WTC11 (cell line): ENCODE data around the gene PRKACB. TPM values are rescaled to one million over a fixed set of nuclear protein-coding genes. Genes with fewer than 3 reads are reported as not detected.

Experiments
- ATAC-seq: fragments of 200-7000 bp; cut with Tn5 transposase; 2 replicates; pipeline ENCODE4 v1.10.0; 2021; ENCODE audit warnings: mild to moderate bottlenecking, moderate library complexity
- CTCF ChIA-PET: fragments of 300-600 bp; sonication (Branson Sonifier 250); formaldehyde crosslinking; loops from one replicate; lab custom pipeline; 2021; ENCODE audit warnings: antibody characterized with exemption; lab: Charles Lee
- POLR2A ChIA-PET: fragments of 350-600 bp; sonication (Branson Sonifier 250); formaldehyde crosslinking; loops from one replicate; lab custom pipeline; 2021; ENCODE audit warnings: antibody characterized with exemption; lab: Charles Lee
- DNase-seq: peaks from one replicate; pipeline ENCODE4 v3.0.0; 2021; ENCODE audit warnings: low spot score
- H3K27ac Mint-ChIP-seq: 2 replicates; pipeline ENCODE4 v1.8.0; 2021; ENCODE audit warnings: mixed read lengths
- H3K27me3 Mint-ChIP-seq: 2 replicates; pipeline ENCODE4 v1.8.0; 2021; ENCODE audit warnings: low read depth, mild to moderate bottlenecking, moderate library complexity, mixed read lengths
- H3K36me3 Mint-ChIP-seq: 2 replicates; pipeline ENCODE4 v1.8.0; 2021; ENCODE audit warnings: mixed read lengths
- H3K4me1 Mint-ChIP-seq: 2 replicates; pipeline ENCODE4 v1.8.0; 2022; ENCODE audit warnings: mixed read lengths
- H3K4me3 Mint-ChIP-seq: 2 replicates; pipeline ENCODE4 v1.8.0; 2021; ENCODE audit warnings: mild to moderate bottlenecking, moderate library complexity, mixed read lengths
- H3K9me3 Mint-ChIP-seq: 2 replicates; pipeline ENCODE4 v1.8.0; 2021; ENCODE audit warnings: mixed read lengths
- CBFB ChIP-seq: sonication (generic); formaldehyde crosslinking; IDR thresholded peaks from 2 replicates; pipeline ENCODE4 v1.8.1; 2022; ENCODE audit warnings: mild to moderate bottlenecking, low read depth, missing genetic modification reagents
- CDX4 ChIP-seq: fragments of 250-450 bp; sonication (Bioruptor Pico); IDR thresholded peaks from 2 replicates; pipeline ENCODE4 v1.9.0; 2021; ENCODE audit warnings: moderate library complexity, mild to moderate bottlenecking, inconsistent platforms, borderline replicate concordance
- E2F4 ChIP-seq: sonication (generic); formaldehyde crosslinking; IDR thresholded peaks from 2 replicates; pipeline ENCODE4 v1.8.1; 2022; ENCODE audit warnings: low read depth, mild to moderate bottlenecking, moderate library complexity, missing genetic modification reagents, borderline replicate concordance
- FOXJ3 ChIP-seq: sonication (generic); formaldehyde crosslinking; IDR thresholded peaks from 2 replicates; pipeline ENCODE4 v1.9.0; 2021; ENCODE audit warnings: missing genetic modification reagents, mild to moderate bottlenecking, borderline replicate concordance
- JUN ChIP-seq: sonication (generic); formaldehyde crosslinking; IDR thresholded peaks from 2 replicates; pipeline ENCODE4 v1.8.0; 2023; ENCODE audit warnings: mild to moderate bottlenecking, missing genetic modification reagents
- NFE2L1 ChIP-seq: sonication (generic); formaldehyde crosslinking; IDR thresholded peaks from 2 replicates; pipeline ENCODE4 v1.8.1; 2023; ENCODE audit warnings: missing genetic modification reagents
- NR3C1 ChIP-seq: sonication (generic); formaldehyde crosslinking; conservative IDR thresholded peaks from 2 replicates; pipeline ENCODE4 v1.8.1; 2023; ENCODE audit warnings: low read depth, mild to moderate bottlenecking, missing genetic modification reagents
- PREB ChIP-seq: sonication (generic); formaldehyde crosslinking; IDR thresholded peaks from 2 replicates; pipeline ENCODE4 v1.8.1; 2022; ENCODE audit warnings: mild to moderate bottlenecking, missing genetic modification reagents, moderate library complexity, borderline replicate concordance
- RORB ChIP-seq: fragments of 250-450 bp; sonication (Bioruptor Pico); IDR thresholded peaks from 2 replicates; pipeline ENCODE4 v1.9.0; 2021; ENCODE audit warnings: mild to moderate bottlenecking
- TEAD4 ChIP-seq: sonication (generic); formaldehyde crosslinking; IDR thresholded peaks from 2 replicates; pipeline ENCODE4 v1.8.0; 2022; ENCODE audit warnings: mild to moderate bottlenecking, missing genetic modification reagents
- TP53 ChIP-seq: sonication (generic); formaldehyde crosslinking; IDR thresholded peaks from 2 replicates; pipeline ENCODE4 v1.8.1; 2023; ENCODE audit warnings: mild to moderate bottlenecking, missing genetic modification reagents
- ZBTB21 ChIP-seq: sonication (generic); formaldehyde crosslinking; IDR thresholded peaks from 2 replicates; pipeline ENCODE4 v1.8.1; 2023; ENCODE audit warnings: mild to moderate bottlenecking, missing genetic modification reagents, borderline replicate concordance
- ZNF416 ChIP-seq: fragments of 250-450 bp; sonication (Bioruptor Pico); IDR thresholded peaks from 2 replicates; pipeline ENCODE4 v1.9.0; 2021; ENCODE audit warnings: mild to moderate bottlenecking, inconsistent platforms
- ZNF423 ChIP-seq: fragments of 250-450 bp; sonication (Bioruptor Pico); IDR thresholded peaks from 2 replicates; pipeline ENCODE4 v2.1.2; 2022; ENCODE audit warnings: mild to moderate bottlenecking, moderate library complexity
- ZNF671 ChIP-seq: fragments of 250-450 bp; sonication (Bioruptor Pico); IDR thresholded peaks from 2 replicates; pipeline ENCODE4 v1.8.0; 2021; ENCODE audit warnings: mild to moderate bottlenecking
- total RNA-seq: library from RNA; stranded (reverse); gene quantifications from 3 replicates; pipeline ENCODE4 v1.2.3, GENCODE V29; 2021
- TF ChIP-seq, protein P1 (sequence below): sonication (generic); formaldehyde crosslinking; IDR thresholded peaks from 2 replicates; pipeline ENCODE4 v1.8.0; 2022; ENCODE audit warnings: mild to moderate bottlenecking, missing genetic modification reagents
- TF ChIP-seq, protein P2 (sequence below): sonication (generic); formaldehyde crosslinking; IDR thresholded peaks from 2 replicates; pipeline ENCODE4 v1.8.1; 2023; ENCODE audit warnings: mild to moderate bottlenecking, missing genetic modification reagents
- TF ChIP-seq, protein P3 (sequence below): fragments of 250-450 bp; sonication (Bioruptor Pico); IDR thresholded peaks from 2 replicates; pipeline ENCODE4 v1.9.0; 2021; ENCODE audit warnings: mild to moderate bottlenecking

Gene PRKACB
- total RNA-seq, 1 experiment from 2014 or later = 18.4 TPM

DNA sequence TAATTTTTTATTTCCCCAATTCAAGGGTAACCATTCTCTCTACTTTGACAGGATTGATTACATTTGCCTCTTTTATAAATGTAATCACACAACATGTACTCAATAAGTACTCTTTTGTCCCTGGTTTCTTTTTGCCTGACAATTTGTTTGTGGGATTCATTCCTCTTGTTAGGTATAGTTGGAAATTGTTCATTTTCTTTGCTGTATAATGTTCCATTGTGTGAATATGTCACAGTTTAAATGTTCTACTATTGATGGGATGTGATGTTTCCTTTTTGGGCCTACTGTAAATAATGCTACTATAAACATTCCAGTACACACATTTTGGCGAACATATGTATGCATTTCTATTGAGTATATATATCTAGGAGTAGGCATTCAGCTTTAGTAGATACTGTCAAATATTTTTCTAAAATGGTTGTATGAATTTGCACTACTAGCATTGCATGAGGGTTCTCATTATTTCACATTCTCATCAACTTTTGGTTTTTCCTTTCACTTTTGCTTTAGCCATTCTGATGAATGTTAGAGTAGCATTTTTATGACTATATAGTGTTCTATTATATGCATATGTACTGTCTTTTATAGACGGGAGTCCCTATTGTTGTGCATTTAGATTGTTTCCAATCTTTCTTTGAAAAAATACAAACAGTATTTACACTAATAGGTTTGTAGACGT is 35.0 kb upstream of the PRKACB start (continued):
- TF ChIP-seq, protein P1, sequence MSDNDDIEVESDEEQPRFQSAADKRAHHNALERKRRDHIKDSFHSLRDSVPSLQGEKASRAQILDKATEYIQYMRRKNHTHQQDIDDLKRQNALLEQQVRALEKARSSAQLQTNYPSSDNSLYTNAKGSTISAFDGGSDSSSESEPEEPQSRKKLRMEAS = no peak

DNA sequence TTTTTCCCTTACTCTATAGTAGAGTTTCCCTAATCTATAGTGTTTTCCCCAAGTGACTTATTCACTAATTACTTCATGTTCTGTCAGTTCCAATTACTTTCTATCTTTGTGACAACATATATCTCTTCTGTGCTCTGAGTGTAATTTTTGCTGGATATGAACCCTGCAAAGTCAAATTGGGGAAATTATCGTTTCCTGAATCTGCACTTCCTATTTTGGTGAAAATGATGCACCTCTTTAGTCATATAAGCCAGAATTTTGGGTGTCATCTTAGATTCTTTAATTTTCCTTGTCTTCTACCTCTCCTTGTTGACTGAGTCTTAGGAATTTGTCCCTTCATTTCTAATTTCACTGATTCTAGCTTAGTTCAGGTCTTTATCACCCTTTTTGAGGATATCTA is 33.4 kb upstream of the PRKACB start:
- H3K27ac Mint-ChIP-seq = no peak overlapping the region
- H3K27me3 Mint-ChIP-seq = no peaks in the 10 kb centered on the region
- ChIA-PET POLR2A (no interaction called here), CTCF (no interaction called here)
- DNase-seq (no peak), ATAC-seq (no peak)
- TF ChIP-seq RORB (CRISPR knock-in tag) (no peak), NR3C1 (CRISPR knock-in tag) (no peak), TP53 (no peak), PREB (CRISPR knock-in tag) (no peak), CBFB (CRISPR knock-in tag) (no peak), E2F4 (CRISPR knock-in tag) (no peak), FOXJ3 (CRISPR knock-in tag) (no peak), CDX4 (CRISPR knock-in tag) (no peak), ZNF423 (CRISPR knock-in tag) (no peak), ZNF671 (no peak), ZNF416 (CRISPR knock-in tag) (no peak), ZBTB21 (CRISPR knock-in tag) (no peak), JUN (CRISPR knock-in tag) (no peak), TEAD4 (CRISPR knock-in tag) (no peak), NFE2L1 (CRISPR knock-in tag) (no peak)
- TF ChIP-seq, protein P2, sequence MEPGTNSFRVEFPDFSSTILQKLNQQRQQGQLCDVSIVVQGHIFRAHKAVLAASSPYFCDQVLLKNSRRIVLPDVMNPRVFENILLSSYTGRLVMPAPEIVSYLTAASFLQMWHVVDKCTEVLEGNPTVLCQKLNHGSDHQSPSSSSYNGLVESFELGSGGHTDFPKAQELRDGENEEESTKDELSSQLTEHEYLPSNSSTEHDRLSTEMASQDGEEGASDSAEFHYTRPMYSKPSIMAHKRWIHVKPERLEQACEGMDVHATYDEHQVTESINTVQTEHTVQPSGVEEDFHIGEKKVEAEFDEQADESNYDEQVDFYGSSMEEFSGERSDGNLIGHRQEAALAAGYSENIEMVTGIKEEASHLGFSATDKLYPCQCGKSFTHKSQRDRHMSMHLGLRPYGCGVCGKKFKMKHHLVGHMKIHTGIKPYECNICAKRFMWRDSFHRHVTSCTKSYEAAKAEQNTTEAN (CRISPR knock-in tag) = no peak
- TF ChIP-seq, protein P3, sequence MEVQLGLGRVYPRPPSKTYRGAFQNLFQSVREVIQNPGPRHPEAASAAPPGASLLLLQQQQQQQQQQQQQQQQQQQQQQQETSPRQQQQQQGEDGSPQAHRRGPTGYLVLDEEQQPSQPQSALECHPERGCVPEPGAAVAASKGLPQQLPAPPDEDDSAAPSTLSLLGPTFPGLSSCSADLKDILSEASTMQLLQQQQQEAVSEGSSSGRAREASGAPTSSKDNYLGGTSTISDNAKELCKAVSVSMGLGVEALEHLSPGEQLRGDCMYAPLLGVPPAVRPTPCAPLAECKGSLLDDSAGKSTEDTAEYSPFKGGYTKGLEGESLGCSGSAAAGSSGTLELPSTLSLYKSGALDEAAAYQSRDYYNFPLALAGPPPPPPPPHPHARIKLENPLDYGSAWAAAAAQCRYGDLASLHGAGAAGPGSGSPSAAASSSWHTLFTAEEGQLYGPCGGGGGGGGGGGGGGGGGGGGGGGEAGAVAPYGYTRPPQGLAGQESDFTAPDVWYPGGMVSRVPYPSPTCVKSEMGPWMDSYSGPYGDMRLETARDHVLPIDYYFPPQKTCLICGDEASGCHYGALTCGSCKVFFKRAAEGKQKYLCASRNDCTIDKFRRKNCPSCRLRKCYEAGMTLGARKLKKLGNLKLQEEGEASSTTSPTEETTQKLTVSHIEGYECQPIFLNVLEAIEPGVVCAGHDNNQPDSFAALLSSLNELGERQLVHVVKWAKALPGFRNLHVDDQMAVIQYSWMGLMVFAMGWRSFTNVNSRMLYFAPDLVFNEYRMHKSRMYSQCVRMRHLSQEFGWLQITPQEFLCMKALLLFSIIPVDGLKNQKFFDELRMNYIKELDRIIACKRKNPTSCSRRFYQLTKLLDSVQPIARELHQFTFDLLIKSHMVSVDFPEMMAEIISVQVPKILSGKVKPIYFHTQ (CRISPR knock-in tag) = no peak
- H3K4me1 Mint-ChIP-seq = no peaks in the 10 kb centered on the region
- H3K9me3 Mint-ChIP-seq = peaks cover 18% of the 10 kb centered on the region
- H3K4me3 Mint-ChIP-seq = no peak overlapping the region
- peaks cover 14% of the 10 kb centered on the region for H3K36me3 Mint-ChIP-seq
